COR-L47 (cell line): ENCODE results near the gene RHOXF2.
"Not testable (repeated sequence)": the region's sequence is repeated elsewhere in the genome, so short reads cannot be mapped to it uniquely, and the experiment has no call there.

Experiments
- DNase-seq: peaks from one replicate; lab custom pipeline; 2025; lab: John Stamatoyannopoulos, UW

RHOXF2 gene

GRCh38 chrX:120158313-120158712, at the start of gene RHOXF2:
RHOXF2 (plus strand) TSS chrX:120158613; CDS start chrX:120158751, 138 bp downstream.
- DNase-seq, result not testable (repeated sequence)

- DNase-seq, result no peak
Observed at GRCh38 chrX:120109378-120109777, 49.0 kb upstream of the RHOXF2 start.

- no peak for DNase-seq
Observed at GRCh38 chrX:120111611-120112010, 46.8 kb upstream of the RHOXF2 start.

GRCh38 chrX:120115438-120115963, 42.9 kb upstream of the RHOXF2 start, which contains the start of gene RHOXF1:
RHOXF1 (minus strand) TSS chrX:120115913; CDS start chrX:120115862, 51 bp downstream.
- no peak for DNase-seq

GRCh38 chrX:120120223-120120622, 38.2 kb upstream of the RHOXF2 start:
- DNase-seq, result no peak

- no peak for DNase-seq
Observed at GRCh38 chrX:120125444-120125843, 33.0 kb upstream of the RHOXF2 start.

- not testable (repeated sequence) for DNase-seq
Observed at GRCh38 chrX:120128306-120128846, 30.0 kb upstream of the RHOXF2 start.

- DNase-seq, result no peak
Observed at GRCh38 chrX:120136128-120136527, 22.3 kb upstream of the RHOXF2 start.

- DNase-seq, result no peak
Observed at GRCh38 chrX:120136840-120137239, 21.6 kb upstream of the RHOXF2 start.

- no peak for DNase-seq
Observed at GRCh38 chrX:120137439-120137838, 21.0 kb upstream of the RHOXF2 start.

- peak; percentile 84 for DNase-seq
Observed at GRCh38 chrX:120140293-120140981, 18.0 kb upstream of the RHOXF2 start.

- DNase-seq, result peak; percentile 26
Observed at GRCh38 chrX:120144178-120144844, 14.1 kb upstream of the RHOXF2 start.

GRCh38 chrX:120145295-120145925, 13.0 kb upstream of the RHOXF2 start:
- no peak for DNase-seq

- not testable (repeated sequence) for DNase-seq
Observed at GRCh38 chrX:120146323-120146722, 12.1 kb upstream of the RHOXF2 start.

GRCh38 chrX:120147537-120147936, 10.9 kb upstream of the RHOXF2 start:
- no peak for DNase-seq

- not testable (repeated sequence) for DNase-seq
Observed at GRCh38 chrX:120150109-120150744, 8.2 kb upstream of the RHOXF2 start.

GRCh38 chrX:120159086-120159485, 673 bp downstream of the RHOXF2 start:
- not testable (repeated sequence) for DNase-seq

- not testable (repeated sequence) for DNase-seq
Observed at GRCh38 chrX:120193254-120193653, 34.8 kb downstream of the RHOXF2 start.

GRCh38 chrX:120193720-120194119, 35.3 kb downstream of the RHOXF2 start:
- not testable (repeated sequence) for DNase-seq

- DNase-seq, result not testable (repeated sequence)
Observed at GRCh38 chrX:120195786-120196185, 37.4 kb downstream of the RHOXF2 start.

GRCh38 chrX:120196626-120197283, 38.3 kb downstream of the RHOXF2 start:
- DNase-seq, result not testable (repeated sequence)
